ENCODE results near the gene KCNK7.
A peak's percentile ranks its signal among the peaks of the same experiment; 100 is the strongest.

The KCNK7 gene

GRCh38 chr11:65563601-65564000, 32.0 kb downstream of the KCNK7 start:
- TF ChIP-seq CTCF (conservative IDR thresholded peaks at IDR 0.05), result no peak
- H3K27ac ChIP-seq, result no peak overlapping the region

- TF ChIP-seq CTCF (conservative IDR thresholded peaks at IDR 0.05), result no peak; the same call in 1 of the 2 replicates
- H3K27ac ChIP-seq, result no peak overlapping the region
Measured at GRCh38 chr11:65562788-65563187, 32.8 kb downstream of the KCNK7 start.

GRCh38 chr11:65562020-65562419, 33.6 kb downstream of the KCNK7 start:
- no peak for TF ChIP-seq CTCF (conservative IDR thresholded peaks at IDR 0.05)
- no peak overlapping the region for H3K27ac ChIP-seq

- peak overlapping the region; percentile 98 for H3K27ac ChIP-seq
- TF ChIP-seq CTCF (conservative IDR thresholded peaks at IDR 0.05), result no peak
Measured at GRCh38 chr11:65560555-65561418, 34.8 kb downstream of the KCNK7 start.

GRCh38 chr11:65559951-65560537, 35.6 kb downstream of the KCNK7 start:
- no peak for TF ChIP-seq CTCF (conservative IDR thresholded peaks at IDR 0.05)
- peak overlapping the region; percentile 98 for H3K27ac ChIP-seq

GRCh38 chr11:65559535-65559934, 36.1 kb downstream of the KCNK7 start:
- peak overlapping the region; percentile 98 for H3K27ac ChIP-seq
- TF ChIP-seq CTCF (conservative IDR thresholded peaks at IDR 0.05), result no peak

- no peak for TF ChIP-seq CTCF (conservative IDR thresholded peaks at IDR 0.05)
- peak overlapping the region; percentile 98 for H3K27ac ChIP-seq
Measured at GRCh38 chr11:65558930-65559509, 36.6 kb downstream of the KCNK7 start.

Measured in VCaP (cell line).